ENCODE data around the gene FAM13A. TPM values are rescaled to one million over a fixed set of nuclear protein-coding genes. Genes with fewer than 3 reads are reported as not detected.
"Not testable (repeated sequence)": the region's sequence is repeated elsewhere in the genome, so short reads cannot be mapped to it uniquely, and the experiment has no call there.

The FAM13A gene
- total RNA-seq, 1 donor from 2014 or later = 16.9 TPM

DNA sequence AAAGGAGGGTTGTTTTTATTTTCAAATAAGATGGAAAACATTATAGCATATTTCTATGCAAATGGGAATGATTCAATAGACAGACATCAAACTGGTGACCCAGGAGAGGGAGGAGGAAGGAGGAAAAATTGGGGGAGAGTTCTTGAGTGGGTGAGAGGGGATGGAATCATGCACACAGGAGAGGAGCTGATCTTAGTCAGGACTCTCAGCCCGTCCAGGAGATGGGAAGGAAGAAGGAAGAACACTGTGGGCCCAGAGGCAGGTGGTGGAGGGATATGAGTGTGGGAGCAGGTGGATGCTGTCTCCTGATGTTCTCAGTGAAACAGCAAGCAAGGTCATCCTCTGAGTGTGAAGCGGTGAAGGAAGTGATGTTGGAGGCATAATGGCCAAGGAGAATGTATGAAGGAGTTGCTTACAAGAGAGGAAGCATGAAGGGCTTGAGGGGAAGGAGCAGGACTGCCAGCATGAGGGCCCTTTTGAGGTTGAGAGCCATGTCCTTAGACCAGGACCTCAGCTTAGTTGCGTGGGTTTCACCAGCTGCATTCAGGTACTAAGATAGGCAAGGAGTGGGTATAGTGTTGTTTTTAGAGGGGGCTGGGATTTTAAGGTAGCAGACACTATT lies 197.7 kb downstream of the FAM13A start:
- no peaks in the 10 kb centered on the region for H3K4me1 ChIP-seq
- intact Hi-C loops (cut with micrococcal nuclease) = no loop called here

DNA sequence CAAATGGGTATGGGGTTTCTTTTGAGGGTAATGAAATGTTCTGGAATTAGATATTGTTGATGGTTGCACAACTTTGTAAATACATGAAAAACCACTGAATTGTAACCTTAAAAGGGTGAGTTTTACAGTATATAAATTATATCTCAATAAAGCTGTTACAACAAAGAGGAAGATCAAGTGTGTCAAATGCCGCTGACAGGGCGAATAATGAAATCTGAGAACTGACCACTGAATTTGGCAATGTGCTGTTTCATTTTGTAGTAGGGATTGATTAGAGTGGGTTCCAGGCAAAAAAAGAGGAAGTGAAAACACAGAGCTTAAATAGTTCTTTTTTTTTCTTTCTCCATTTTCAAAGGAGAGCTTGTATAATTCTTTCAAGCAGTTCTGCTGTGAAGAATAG lies 198.2 kb downstream of the FAM13A start:
- Histone ChIP-seq H3K36me3 (no peaks in the 10 kb centered on the region), H3K4me3 (no peak overlapping the region)
- no peak for TF ChIP-seq CTCF (IDR thresholded peaks at IDR 0.05; ENCODE audit: borderline replicate concordance)

More for the DNA sequence above, 197.7 kb downstream of the FAM13A start:
- DNase-seq = no peak
- Histone ChIP-seq H3K36me3 (no peaks in the 10 kb centered on the region), H3K27ac (replicated peaks) (peak overlapping the region; percentile 45), H3K9me3 (replicated peaks) (no peaks in the 10 kb centered on the region), H3K4me3 (no peak overlapping the region), H3K27me3 (ENCODE audit: low read depth) (no peaks in the 10 kb centered on the region)
- no peak for TF ChIP-seq CTCF (IDR thresholded peaks at IDR 0.05; ENCODE audit: borderline replicate concordance)

DNA sequence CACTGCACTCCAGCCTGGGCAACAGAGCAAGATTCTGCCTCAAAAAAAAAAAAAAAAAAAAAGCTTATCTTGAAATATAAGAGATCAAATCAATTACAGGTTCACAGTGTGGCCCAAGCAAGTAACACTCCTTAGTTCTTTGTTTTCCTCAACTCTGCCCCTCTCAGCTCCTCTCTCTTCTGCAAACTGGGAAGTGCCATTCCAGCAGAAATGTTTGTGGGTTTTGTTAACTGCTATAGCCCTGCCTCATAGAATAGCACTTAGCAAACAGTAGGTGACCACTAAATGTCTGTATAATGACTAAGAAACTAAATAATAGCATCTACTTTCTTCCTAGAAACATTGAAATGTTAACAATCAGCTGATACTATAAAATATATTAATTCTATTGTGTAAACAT lies 199.4 kb downstream of the FAM13A start:
- intact Hi-C loops (cut with micrococcal nuclease) = no loop called here
- Histone ChIP-seq H3K36me3 (no peaks in the 10 kb centered on the region), H3K4me3 (no peak overlapping the region), H3K27ac (replicated peaks) (peak overlapping the region; percentile 28), H3K4me1 (no peaks in the 10 kb centered on the region), H3K9me3 (replicated peaks) (no peaks in the 10 kb centered on the region), H3K27me3 (ENCODE audit: low read depth) (no peaks in the 10 kb centered on the region)
- DNase-seq = no peak
- TF ChIP-seq CTCF (IDR thresholded peaks at IDR 0.05; ENCODE audit: borderline replicate concordance) = no peak

More for the DNA sequence above, 198.2 kb downstream of the FAM13A start:
- H3K9me3 ChIP-seq (replicated peaks) = no peaks in the 10 kb centered on the region
- no peaks in the 10 kb centered on the region for H3K4me1 ChIP-seq
- intact Hi-C loops (cut with micrococcal nuclease) = no loop called here
- H3K27me3 ChIP-seq (ENCODE audit: low read depth) = no peaks in the 10 kb centered on the region
- H3K27ac ChIP-seq (replicated peaks) = peak overlapping the region; percentile 28
- DNase-seq = no peak

DNA sequence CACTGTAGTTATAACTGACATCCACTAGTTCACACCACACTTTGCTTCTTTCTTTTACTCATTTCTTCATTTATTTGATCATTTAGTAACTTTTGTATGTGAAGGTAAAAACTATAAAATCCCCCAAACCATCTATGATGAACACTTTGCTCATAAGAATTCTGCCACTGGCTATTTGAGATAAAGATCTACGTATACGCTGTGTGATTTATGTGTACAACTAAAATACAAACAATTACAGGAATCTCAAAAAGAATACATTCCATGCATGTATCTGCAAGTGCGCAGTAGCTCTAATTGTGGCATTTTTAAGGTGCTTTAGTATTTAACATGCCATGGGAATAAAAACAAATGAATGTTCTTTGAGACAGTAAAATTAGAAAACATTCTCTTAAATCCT lies 202.5 kb downstream of the FAM13A start:
- intact Hi-C loops (cut with micrococcal nuclease) = no loop called here
- Histone ChIP-seq H3K27ac (replicated peaks) (no peak overlapping the region), H3K4me1 (no peaks in the 10 kb centered on the region), H3K36me3 (no peaks in the 10 kb centered on the region), H3K9me3 (replicated peaks) (no peaks in the 10 kb centered on the region), H3K27me3 (ENCODE audit: low read depth) (no peaks in the 10 kb centered on the region), H3K4me3 (no peak overlapping the region)
- DNase-seq = no peak
- no peak for TF ChIP-seq CTCF (IDR thresholded peaks at IDR 0.05; ENCODE audit: borderline replicate concordance)

- H3K9me3 ChIP-seq (replicated peaks); H3K27me3 ChIP-seq (ENCODE audit: low read depth); H3K36me3 ChIP-seq; DNase-seq; H3K4me3 ChIP-seq; H3K4me1 ChIP-seq; intact Hi-C loops (cut with micrococcal nuclease); H3K27ac ChIP-seq (replicated peaks): not testable (repeated sequence)
These were observed 203.4 kb downstream of the FAM13A start for GRCh38 chr4:88853583-88853982.

DNA sequence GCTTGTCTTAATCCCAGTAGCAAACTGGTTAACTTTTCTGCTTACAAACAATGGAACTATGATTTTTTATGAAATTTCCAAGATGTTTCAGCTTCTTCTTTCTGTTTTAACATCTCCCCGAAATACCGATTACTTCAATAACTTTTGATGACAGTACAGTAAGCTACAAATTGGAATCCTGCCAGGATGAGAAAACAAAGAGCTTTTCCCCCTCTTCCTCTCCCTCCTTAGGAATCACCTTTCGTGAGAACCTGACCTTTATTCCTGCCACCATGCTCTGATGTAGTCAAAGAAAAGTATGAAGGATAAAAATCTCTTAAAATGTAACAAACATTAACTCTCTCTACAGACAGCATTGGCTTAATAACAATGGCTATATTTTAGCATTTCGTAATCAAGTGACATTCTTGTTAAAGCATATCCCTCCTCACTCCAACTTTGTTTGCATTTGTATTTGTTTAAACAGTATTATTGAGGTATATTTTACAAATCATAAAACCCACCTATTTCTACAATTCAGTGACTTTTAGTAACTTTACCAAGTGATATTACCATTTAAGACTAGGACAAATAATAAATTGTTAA lies 210.7 kb downstream of the FAM13A start:
- Histone ChIP-seq H3K36me3 (no peaks in the 10 kb centered on the region), H3K4me1 (peaks cover 13% of the 10 kb centered on the region), H3K9me3 (replicated peaks) (no peaks in the 10 kb centered on the region), H3K4me3 (no peak overlapping the region), H3K27ac (replicated peaks) (no peak overlapping the region), H3K27me3 (ENCODE audit: low read depth) (no peaks in the 10 kb centered on the region)
- TF ChIP-seq CTCF (IDR thresholded peaks at IDR 0.05; ENCODE audit: borderline replicate concordance) = no peak
- DNase-seq = no peak
- intact Hi-C loops (cut with micrococcal nuclease) = no loop called here
